Measurements from ENCODE around the gene MGAT3. TPM values are rescaled to one million over a fixed set of nuclear protein-coding genes. Genes with fewer than 3 reads are reported as not detected.

The MGAT3 gene
- polyA plus RNA-seq, 3 donors, result 0.03 TPM; not detected in 2

DNA sequence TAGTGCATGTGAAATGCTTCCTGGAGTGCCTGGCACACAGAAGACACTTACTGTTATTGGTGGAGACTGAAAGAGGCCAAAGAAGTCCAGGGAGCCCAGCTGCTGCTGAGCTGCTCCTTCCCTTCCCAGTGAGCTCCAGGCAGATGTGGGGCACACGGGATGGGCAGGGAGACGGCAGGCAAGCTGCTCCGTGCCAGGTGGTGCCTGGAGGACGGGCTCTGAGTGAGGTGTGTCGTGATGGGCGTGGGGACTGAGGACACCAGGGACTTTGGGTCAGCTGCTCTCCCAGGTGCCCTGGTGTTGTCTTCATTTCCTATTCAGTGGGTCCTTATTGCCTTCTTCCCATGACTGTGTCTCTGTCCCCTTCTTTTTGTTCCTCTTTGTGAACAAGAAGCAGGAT lies 37.7 kb upstream of the MGAT3 start:
- intact Hi-C loops (cut with micrococcal nuclease), result no loop called here
- H4K20me1 ChIP-seq (ENCODE audit: insufficient read depth, low read length), result peaks cover 5% of the 10 kb centered on the region
- H3K9ac ChIP-seq (ENCODE audit: insufficient read depth, low read length, poor library complexity, severe bottlenecking), result no peak overlapping the region
- no peak for DNase-seq
- Mint-ChIP-seq H3K36me3 (peaks cover 76 to 92% of the 10 kb centered on the region in 2 donors), H3K27ac (peak overlapping the region in 1 of 7 donors; percentile 42), H3K27me3 (ENCODE audit: low read depth in 3 of 3) (no peaks in the 10 kb centered on the region), H3K4me3 (no peak overlapping the region), H3K4me1 (peaks cover 8% of the 10 kb centered on the region), H3K9me3 (no peaks in the 10 kb centered on the region)
- H3K4me3 ChIP-seq (replicated peaks in 1 of 3; ENCODE audit: low read depth in 2 of 3, low read length in 3 of 3), result no peak overlapping the region
- H3K4me2 ChIP-seq (replicated peaks; ENCODE audit: extremely low read depth, low read length, poor library complexity, severe bottlenecking), result no peak overlapping the region
- H2AFZ ChIP-seq (ENCODE audit: insufficient read depth, low read depth, low read length, poor library complexity, severe bottlenecking), result no peak overlapping the region
- no peaks in the 10 kb centered on the region for H3K9me3 ChIP-seq (replicated peaks in 1 of 2; ENCODE audit: control insufficient read depth in 1 of 2, insufficient read depth in 1 of 2, low read length in 2 of 2)
- TF ChIP-seq, protein P1, sequence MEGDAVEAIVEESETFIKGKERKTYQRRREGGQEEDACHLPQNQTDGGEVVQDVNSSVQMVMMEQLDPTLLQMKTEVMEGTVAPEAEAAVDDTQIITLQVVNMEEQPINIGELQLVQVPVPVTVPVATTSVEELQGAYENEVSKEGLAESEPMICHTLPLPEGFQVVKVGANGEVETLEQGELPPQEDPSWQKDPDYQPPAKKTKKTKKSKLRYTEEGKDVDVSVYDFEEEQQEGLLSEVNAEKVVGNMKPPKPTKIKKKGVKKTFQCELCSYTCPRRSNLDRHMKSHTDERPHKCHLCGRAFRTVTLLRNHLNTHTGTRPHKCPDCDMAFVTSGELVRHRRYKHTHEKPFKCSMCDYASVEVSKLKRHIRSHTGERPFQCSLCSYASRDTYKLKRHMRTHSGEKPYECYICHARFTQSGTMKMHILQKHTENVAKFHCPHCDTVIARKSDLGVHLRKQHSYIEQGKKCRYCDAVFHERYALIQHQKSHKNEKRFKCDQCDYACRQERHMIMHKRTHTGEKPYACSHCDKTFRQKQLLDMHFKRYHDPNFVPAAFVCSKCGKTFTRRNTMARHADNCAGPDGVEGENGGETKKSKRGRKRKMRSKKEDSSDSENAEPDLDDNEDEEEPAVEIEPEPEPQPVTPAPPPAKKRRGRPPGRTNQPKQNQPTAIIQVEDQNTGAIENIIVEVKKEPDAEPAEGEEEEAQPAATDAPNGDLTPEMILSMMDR (IDR thresholded peaks at IDR 0.05), result no peak
- peaks cover 18% of the 10 kb centered on the region for H3K79me2 ChIP-seq (ENCODE audit: insufficient read depth, low read length)
- H3K36me3 ChIP-seq (replicated peaks in 1 of 2; ENCODE audit: control insufficient read depth in 1 of 2, insufficient read depth in 2 of 2, low read length in 2 of 2), result peaks cover 79 to 94% of the 10 kb centered on the region in 2 donors
- peaks cover 9 to 10% of the 10 kb centered on the region in 2 donors for H3K4me1 ChIP-seq (ENCODE audit: control insufficient read depth in 1 of 2, insufficient read depth in 2 of 2, low read length in 2 of 2)
- no peak overlapping the region for H3K27ac ChIP-seq (ENCODE audit: low read depth in 1 of 2, low read length in 2 of 2)
- WGBS (ENCODE audit: insufficient coverage), result 100% methylated on average over 3 of the region's 6 CpGs
- H3K27me3 ChIP-seq (ENCODE audit: control insufficient read depth in 2 of 2, insufficient read depth in 2 of 2, low read length in 2 of 2), result no peaks in the 10 kb centered on the region

DNA sequence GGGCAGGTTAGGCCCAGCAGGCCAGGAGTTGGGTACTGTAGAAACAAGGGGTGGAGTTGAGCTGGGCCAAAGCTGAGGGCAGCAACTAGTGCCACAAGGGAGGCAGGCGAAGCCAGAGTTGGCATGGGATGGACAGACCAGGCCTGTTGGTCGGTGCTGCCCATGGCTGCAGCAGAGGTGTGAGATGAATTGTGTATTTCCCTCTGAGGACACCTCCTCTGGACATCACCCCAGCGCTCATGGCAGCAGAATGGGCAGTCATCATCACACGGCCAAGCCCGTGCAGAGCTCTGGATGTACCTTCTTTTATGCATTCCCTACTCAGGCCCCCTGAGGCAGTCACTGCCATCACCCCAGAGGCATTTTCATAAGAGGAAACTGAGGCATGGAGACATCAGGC lies 36.9 kb upstream of the MGAT3 start:
- peaks cover under 1 to 2% of the 10 kb centered on the region in 2 donors for H3K4me1 ChIP-seq (ENCODE audit: control insufficient read depth in 1 of 2, insufficient read depth in 2 of 2, low read length in 2 of 2)
- H2AFZ ChIP-seq (ENCODE audit: insufficient read depth, low read depth, low read length, poor library complexity, severe bottlenecking), result no peak overlapping the region
- DNase-seq, result no peak
- H3K27ac ChIP-seq (ENCODE audit: low read depth in 1 of 2, low read length in 2 of 2), result peak overlapping the region in 1 of 2 donors; percentile 4
- no peaks in the 10 kb centered on the region for H4K20me1 ChIP-seq (ENCODE audit: insufficient read depth, low read length)
- peaks cover 86 to 100% of the 10 kb centered on the region in 2 donors for H3K36me3 ChIP-seq (replicated peaks in 1 of 2; ENCODE audit: control insufficient read depth in 1 of 2, insufficient read depth in 2 of 2, low read length in 2 of 2)
- no peaks in the 10 kb centered on the region for H3K27me3 Mint-ChIP-seq (ENCODE audit: low read depth in 3 of 3)
- TF ChIP-seq, protein P1 (IDR thresholded peaks at IDR 0.05), result no peak
- peak overlapping the region in 2 of 7 donors; percentile 18 to 40 for H3K27ac Mint-ChIP-seq
- H3K79me2 ChIP-seq (ENCODE audit: insufficient read depth, low read length), result peaks cover 9% of the 10 kb centered on the region
- no peak overlapping the region for H3K4me3 ChIP-seq (replicated peaks in 1 of 3; ENCODE audit: low read depth in 2 of 3, low read length in 3 of 3)
- H3K9me3 ChIP-seq (replicated peaks in 1 of 2; ENCODE audit: control insufficient read depth in 1 of 2, insufficient read depth in 1 of 2, low read length in 2 of 2), result no peaks in the 10 kb centered on the region
- H3K9ac ChIP-seq (ENCODE audit: insufficient read depth, low read length, poor library complexity, severe bottlenecking), result no peak overlapping the region
- no peaks in the 10 kb centered on the region for H3K27me3 ChIP-seq (ENCODE audit: control insufficient read depth in 2 of 2, insufficient read depth in 2 of 2, low read length in 2 of 2)
- H3K4me3 Mint-ChIP-seq, result no peak overlapping the region
- no peak overlapping the region for H3K4me2 ChIP-seq (replicated peaks; ENCODE audit: extremely low read depth, low read length, poor library complexity, severe bottlenecking)
- 100% methylated on average over 2 of the region's 5 CpGs for WGBS (ENCODE audit: insufficient coverage)
- intact Hi-C loops (cut with micrococcal nuclease), result no loop called here
- H3K36me3 Mint-ChIP-seq, result peaks cover 81 to 98% of the 10 kb centered on the region in 2 donors
- H3K9me3 Mint-ChIP-seq, result no peaks in the 10 kb centered on the region
- H3K4me1 Mint-ChIP-seq, result no peaks in the 10 kb centered on the region
